Upper lobe of right lung (tissue), 1 donor: Measurements from ENCODE around the gene SLC17A1. TPM values are rescaled to one million over a fixed set of nuclear protein-coding genes. Genes with fewer than 3 reads are reported as not detected.

Source experiments
- ATAC-seq: fragments of 200-7000 bp; cut with Tn5 transposase; one replicate; pipeline ENCODE4 v1.9.1; 2020; ENCODE audit warnings: mild to moderate bottlenecking, moderate library complexity
- DNase-seq: peaks from one replicate; pipeline ENCODE4 v3.0.0-alpha.2; 2020
- H3K27ac ChIP-seq: fragments of 200-600 bp; one replicate; pipeline ENCODE4 v1.8.0; 2022
- H3K27me3 ChIP-seq: fragments of 200-600 bp; one replicate; pipeline ENCODE4 v1.8.0; 2022; ENCODE audit warnings: mild to moderate bottlenecking
- H3K36me3 ChIP-seq: fragments of 200-600 bp; one replicate; pipeline ENCODE4 v1.8.0; 2022
- H3K4me1 ChIP-seq: fragments of 200-600 bp; one replicate; pipeline ENCODE4 v1.8.0; 2022
- H3K4me3 ChIP-seq: fragments of 200-600 bp; one replicate; pipeline ENCODE4 v1.8.0; 2022; ENCODE audit warnings: mild to moderate bottlenecking
- H3K9me3 ChIP-seq: fragments of 200-600 bp; one replicate; pipeline ENCODE4 v1.8.0; 2022
- CTCF ChIP-seq: fragments of 200-600 bp; IDR thresholded peaks from one replicate; pipeline ENCODE4 v1.8.0; 2022; ENCODE audit warnings: antibody characterized with exemption
- intact Hi-C: fragments of 100-400 bp; cut with DNase I; formaldehyde crosslinking; loops from one replicate; pipeline ENCODE4 v1.11.0; 2022
- total RNA-seq: library from RNA; stranded (reverse); fragmentation: NEBNext Ultra II Directional; extraction: Animal tissue kit (Norgen Biotek cat#: 25700); gene quantifications from one replicate; pipeline ENCODE4 v1.2.1, GENCODE V29; 2021
- donor health status: DM: no; HTN: yes; CAD: no; lungs with severe emphysema.

Gene SLC17A1
- total RNA-seq, 1 donor from 2014 or later, result not detected

GRCh38 chr6:25842526-25842925, 10.7 kb upstream of the SLC17A1 start:
- Histone ChIP-seq H3K4me1 (no peaks in the 10 kb centered on the region), H3K27me3 (no peaks in the 10 kb centered on the region), H3K36me3 (no peaks in the 10 kb centered on the region), H3K27ac (no peak overlapping the region), H3K4me3 (no peak overlapping the region), H3K9me3 (no peaks in the 10 kb centered on the region)
- DNase-seq, result no peak
- no peak for TF ChIP-seq CTCF
- intact Hi-C loops, result no loop called here
- ATAC-seq, result no peak

GRCh38 chr6:25835442-25836283, 3.8 kb upstream of the SLC17A1 start:
- H3K4me3 ChIP-seq, result no peak overlapping the region
- no peaks in the 10 kb centered on the region for H3K27me3 ChIP-seq
- no peak overlapping the region for H3K27ac ChIP-seq
- H3K36me3 ChIP-seq, result no peaks in the 10 kb centered on the region
- no peak for TF ChIP-seq CTCF
- DNase-seq, result no peak
- intact Hi-C loops, result no loop called here
- no peaks in the 10 kb centered on the region for H3K9me3 ChIP-seq
- ATAC-seq, result no peak
- no peaks in the 10 kb centered on the region for H3K4me1 ChIP-seq

- intact Hi-C loops, result no loop called here
- no peaks in the 10 kb centered on the region for H3K27me3 ChIP-seq
- no peaks in the 10 kb centered on the region for H3K36me3 ChIP-seq
- no peak overlapping the region for H3K27ac ChIP-seq
- H3K4me3 ChIP-seq, result no peak overlapping the region
- no peaks in the 10 kb centered on the region for H3K4me1 ChIP-seq
- no peak for DNase-seq
- ATAC-seq, result no peak
- TF ChIP-seq CTCF, result no peak
- no peaks in the 10 kb centered on the region for H3K9me3 ChIP-seq
These were observed 3.1 kb upstream of the SLC17A1 start for GRCh38 chr6:25834950-25835349.

GRCh38 chr6:25833136-25833535, 1.3 kb upstream of the SLC17A1 start:
- no peak overlapping the region for H3K27ac ChIP-seq
- intact Hi-C loops, result no loop called here

GRCh38 chr6:25832670-25833069, 818 bp upstream of the SLC17A1 start:
- no peak for TF ChIP-seq CTCF
- Histone ChIP-seq H3K9me3 (no peaks in the 10 kb centered on the region), H3K4me3 (no peak overlapping the region), H3K27ac (no peak overlapping the region), H3K27me3 (no peaks in the 10 kb centered on the region), H3K4me1 (no peaks in the 10 kb centered on the region), H3K36me3 (no peaks in the 10 kb centered on the region)
- no peak for ATAC-seq
- intact Hi-C loops, result no loop called here
- DNase-seq, result no peak

More at GRCh38 chr6:25833136-25833535, 1.3 kb upstream of the SLC17A1 start:
- no peak for ATAC-seq
- DNase-seq, result no peak
- H3K4me1 ChIP-seq, result no peaks in the 10 kb centered on the region
- no peaks in the 10 kb centered on the region for H3K9me3 ChIP-seq
- H3K36me3 ChIP-seq, result no peaks in the 10 kb centered on the region
- no peak for TF ChIP-seq CTCF
- no peak overlapping the region for H3K4me3 ChIP-seq
- no peaks in the 10 kb centered on the region for H3K27me3 ChIP-seq
